GM12878 (cell line): Measurements from ENCODE around the gene USP17L17. TPM values are rescaled to one million over a fixed set of nuclear protein-coding genes. Genes with fewer than 3 reads are reported as not detected.
"Not testable (repeated sequence)": the region's sequence is repeated elsewhere in the genome, so short reads cannot be mapped to it uniquely, and the experiment has no call there.

Source experiments
- ATAC-seq: fragments of 200-7000 bp; cut with Tn5 transposase; 3 replicates; pipeline ENCODE4 v1.9.1; 2020; ENCODE audit warnings: mild to moderate bottlenecking, moderate library complexity
- BruUV-seq: library from RNA; stranded (reverse); fragments of 400-500 nt; replicated peaks from 2 replicates; lab custom pipeline; 2021; lab: Mats Ljungman, UMichigan
- CTCF ChIA-PET: fragments of 300-600 bp; sonication (Branson Sonifier 250); formaldehyde crosslinking; extraction: SDS; loops from one replicate; lab custom pipeline; 2021; ENCODE audit warnings: inconsistent platforms; lab: Yijun Ruan, JAX
- POLR2A ChIA-PET: fragments of 350-600 bp; formaldehyde crosslinking; extraction: SDS; loops from one replicate; lab custom pipeline; 2021; ENCODE audit warnings: inconsistent platforms; lab: Charles Lee
- RAD21 ChIA-PET: fragments of 300-600 bp; sonication (Branson Sonifier 250); formaldehyde crosslinking; loops from one replicate; lab custom pipeline; 2023; ENCODE audit warnings: antibody characterized with exemption; ENCODE audit not compliant: unreplicated experiment; lab: Charles Lee
- SMC1A ChIA-PET: fragments of 300-600 bp; sonication (Branson Sonifier 250); formaldehyde crosslinking; loops from one replicate; lab custom pipeline; 2023; ENCODE audit not compliant: unreplicated experiment, uncharacterized antibody; lab: Charles Lee
- DNase-seq: peaks from one replicate; pipeline ENCODE4 v3.0.0-alpha.2; 2011; ENCODE audit warnings: low read depth, low spot score
- FAIRE-seq: peaks from 3 replicates; lab custom pipeline; 2011; peaks lifted over from hg19 to GRCh38; lab: Jason Lieb, UNC
- H2AFZ ChIP-seq: 2 replicates; pipeline ENCODE4 v1.6.0; 2011; ENCODE audit warnings: low read depth, low read length, control low read depth; ENCODE audit not compliant: control insufficient read depth
- H3K27ac ChIP-seq: 2 replicates; pipeline ENCODE4 v1.5.1; 2011; ENCODE audit warnings: control low read depth; ENCODE audit not compliant: control insufficient read depth, insufficient read depth
- H3K27me3 ChIP-seq, 2 experiments: replicated peaks in 1 of 2; 2 replicates each; pipeline versions ENCODE4 v1.6.0 to v1.6.1; 2011; ENCODE audit warnings: low read length in 1 of 2; ENCODE audit not compliant: control insufficient read depth in 2 of 2, insufficient read depth in 2 of 2
- H3K36me3 ChIP-seq, 2 experiments: 2 replicates each; pipeline ENCODE4 v1.5.1; 2011; ENCODE audit warnings: low read length in 1 of 2; ENCODE audit not compliant: control insufficient read depth in 2 of 2, insufficient read depth in 2 of 2
- H3K4me1 ChIP-seq: 2 replicates; pipeline ENCODE4 v1.6.1; 2011; ENCODE audit warnings: mild to moderate bottlenecking, low read length, moderate library complexity, mixed read lengths; ENCODE audit not compliant: control insufficient read depth, insufficient read depth
- H3K4me2 ChIP-seq: 2 replicates; pipeline ENCODE4 v1.6.0; 2011; ENCODE audit warnings: control low read depth; ENCODE audit not compliant: control insufficient read depth, insufficient read depth
- H3K4me3 ChIP-seq: fragments of 200-600 bp; sonication (generic); 2 replicates; pipeline ENCODE4 v1.5.1; 2016
- H3K79me2 ChIP-seq: 2 replicates; pipeline ENCODE4 v1.6.0; 2011; ENCODE audit warnings: low read length; ENCODE audit not compliant: control insufficient read depth, insufficient read depth
- H3K9ac ChIP-seq: 2 replicates; pipeline ENCODE4 v1.8.0; 2011; ENCODE audit warnings: low read length, control low read depth, mixed read lengths; ENCODE audit not compliant: control insufficient read depth, insufficient read depth
- H3K9me3 ChIP-seq: replicated peaks from 3 replicates; pipeline ENCODE4 v1.5.1; 2011; ENCODE audit warnings: mild to moderate bottlenecking, low read length; ENCODE audit not compliant: control insufficient read depth, insufficient read depth
- H4K20me1 ChIP-seq: 2 replicates; pipeline ENCODE4 v1.6.0; 2011; ENCODE audit not compliant: control insufficient read depth, insufficient read depth
- WGBS: methylation state at CpG from one replicate; pipeline ENCODE4 v1.1.6; 2016; ENCODE audit warnings: low lambda C conversion rate; ENCODE audit not compliant: insufficient replicate concordance, insufficient coverage; ENCODE audit errors: missing lambda C conversion rate; 5-methylcytosine and 5-hydroxymethylcytosine counted together
- in situ Hi-C: fragments of 300-500 bp; cut with MboI; formaldehyde crosslinking; loops from 9 replicates; pipeline ENCODE4 v1.14.3; 2018; ENCODE audit warnings: mixed read lengths
- intact Hi-C: fragments of 100-400 bp; cut with micrococcal nuclease; formaldehyde crosslinking; loops from one replicate; pipeline ENCODE4 v1.14.2; 2022; ENCODE audit not compliant: unreplicated experiment
- polyA plus RNA-seq, 11 experiments: library from polyadenylated mRNA; depleted of rRNA in 4 of 11; unstranded in 6 of 11; stranded (reverse) in 5 of 11; fragments of >200 nt; fragmentation: Nextera tagmentation in 4 of 11; fragmentation: Illumina TruSeq in 1 of 11; extraction: Ambion mirVana in 4 of 11; extraction: Trizol in 1 of 11; gene quantifications; 1 replicate in 1 of 11; 2 replicates in 10 of 11; pipeline versions ENCODE4 v1.2.1 to v1.2.3, GENCODE V29; 2011 to 2016; ENCODE audit warnings: inconsistent platforms in 2 of 11, missing spikeins in 2 of 11, low read depth in 1 of 11
- total RNA-seq, 4 experiments: library from RNA; depleted of rRNA in 3 of 4; stranded (reverse); fragments of >200 nt in 3 of 4; fragmentation: Illumina TruSeq in 1 of 4; extraction: Trizol in 1 of 4; gene quantifications; 2 replicates each; pipeline versions ENCODE4 v1.2.1 to v1.2.3, GENCODE V29; 2013 to 2021

USP17L17 gene
- total and polyA plus RNA-seq, 10 of the 15 experiments (the other 5 are each of a cell fraction or from before 2014, with no cell fraction given), result not detected

DNA sequence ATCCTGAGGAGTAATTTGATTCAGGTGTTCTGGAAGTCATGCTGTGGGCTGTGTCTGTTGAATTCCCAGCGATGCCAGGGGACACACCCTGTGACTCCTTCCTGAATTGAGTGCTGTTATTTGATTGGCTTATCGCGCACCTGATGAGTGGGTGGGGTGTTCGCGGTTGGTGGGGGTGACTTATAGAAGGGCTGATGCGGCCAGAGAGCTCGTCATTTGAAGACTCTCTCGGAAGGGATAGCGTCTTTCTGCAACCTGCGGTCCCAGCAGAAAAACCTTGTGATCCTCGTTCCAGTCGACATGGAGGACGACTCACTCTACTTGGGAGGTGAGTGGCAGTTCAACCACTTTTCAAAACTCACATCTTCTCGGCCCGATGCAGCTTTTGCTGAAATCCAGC, 14.1 kb downstream of the USP17L17 start, which contains the start of gene USP17L20:
Gene USP17L20, plus strand, starts transcription at position 301 of the 400 bp plus-strand sequence. Its CDS starts 0 bp downstream, at position 301.
- H3K27me3 ChIP-seq, H3K79me2 ChIP-seq, in situ Hi-C loops, H3K4me3 ChIP-seq, RAD21 ChIA-PET, FAIRE-seq, H3K36me3 ChIP-seq, SMC1A ChIA-PET, H3K4me2 ChIP-seq, ATAC-seq, DNase-seq, intact Hi-C loops, CTCF ChIA-PET, H2AFZ ChIP-seq, H3K27ac ChIP-seq, H3K9me3 ChIP-seq, H3K9ac ChIP-seq, H3K4me1 ChIP-seq, H4K20me1 ChIP-seq, POLR2A ChIA-PET, BruUV-seq: not testable (repeated sequence)
- WGBS, result no CpG with 5 or more reads among the region's 15 CpGs

DNA sequence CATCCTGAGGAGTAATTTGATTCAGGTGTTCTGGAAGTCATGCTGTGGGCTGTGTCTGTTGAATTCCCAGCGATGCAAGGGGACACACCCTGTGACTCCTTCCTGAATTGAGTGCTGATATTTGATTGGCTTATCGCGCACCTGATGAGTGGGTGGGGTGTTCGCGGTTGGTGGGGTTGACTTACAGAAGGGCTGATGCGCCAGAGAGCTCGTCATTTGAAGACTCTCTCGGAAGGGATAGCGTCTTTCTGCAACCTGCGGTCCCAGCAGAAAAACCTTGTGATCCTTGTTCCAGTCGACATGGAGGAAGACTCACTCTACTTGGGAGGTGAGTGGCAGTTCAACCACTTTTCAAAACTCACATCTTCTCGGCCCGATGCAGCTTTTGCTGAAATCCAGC, 18.9 kb downstream of the USP17L17 start, which contains the start of gene USP17L21:
Gene USP17L21, plus strand, starts transcription at position 301 of the 400 bp plus-strand sequence. Its CDS starts 0 bp downstream, at position 301.
- H4K20me1 ChIP-seq, H3K4me3 ChIP-seq, H3K4me2 ChIP-seq, RAD21 ChIA-PET, H3K4me1 ChIP-seq, in situ Hi-C loops, H3K36me3 ChIP-seq, H3K27ac ChIP-seq, H3K27me3 ChIP-seq, POLR2A ChIA-PET, BruUV-seq, FAIRE-seq, H3K9ac ChIP-seq, H3K9me3 ChIP-seq, ATAC-seq, intact Hi-C loops, DNase-seq, SMC1A ChIA-PET, CTCF ChIA-PET, H3K79me2 ChIP-seq, H2AFZ ChIP-seq: not testable (repeated sequence)
- WGBS, result no CpG with 5 or more reads among the region's 13 CpGs

DNA sequence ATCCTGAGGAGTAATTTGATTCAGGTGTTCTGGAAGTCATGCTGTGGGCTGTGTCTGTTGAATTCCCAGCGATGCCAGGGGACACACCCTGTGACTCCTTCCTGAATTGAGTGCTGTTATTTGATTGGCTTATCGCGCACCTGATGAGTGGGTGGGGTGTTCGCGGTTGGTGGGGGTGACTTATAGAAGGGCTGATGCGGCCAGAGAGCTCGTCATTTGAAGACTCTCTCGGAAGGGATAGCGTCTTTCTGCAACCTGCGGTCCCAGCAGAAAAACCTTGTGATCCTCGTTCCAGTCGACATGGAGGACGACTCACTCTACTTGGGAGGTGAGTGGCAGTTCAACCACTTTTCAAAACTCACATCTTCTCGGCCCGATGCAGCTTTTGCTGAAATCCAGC, 23.6 kb downstream of the USP17L17 start, which contains the start of gene USP17L22:
Gene USP17L22, plus strand, starts transcription at position 301 of the 400 bp plus-strand sequence. Its CDS starts 0 bp downstream, at position 301.
- SMC1A ChIA-PET, H4K20me1 ChIP-seq, POLR2A ChIA-PET, H3K9me3 ChIP-seq, FAIRE-seq, intact Hi-C loops, H3K27ac ChIP-seq, BruUV-seq, ATAC-seq, H3K79me2 ChIP-seq, H3K4me3 ChIP-seq, H3K4me1 ChIP-seq, in situ Hi-C loops, H2AFZ ChIP-seq, H3K4me2 ChIP-seq, CTCF ChIA-PET, H3K9ac ChIP-seq, DNase-seq, RAD21 ChIA-PET, H3K36me3 ChIP-seq, H3K27me3 ChIP-seq: not testable (repeated sequence)
- no CpG with 5 or more reads among the region's 15 CpGs for WGBS

DNA sequence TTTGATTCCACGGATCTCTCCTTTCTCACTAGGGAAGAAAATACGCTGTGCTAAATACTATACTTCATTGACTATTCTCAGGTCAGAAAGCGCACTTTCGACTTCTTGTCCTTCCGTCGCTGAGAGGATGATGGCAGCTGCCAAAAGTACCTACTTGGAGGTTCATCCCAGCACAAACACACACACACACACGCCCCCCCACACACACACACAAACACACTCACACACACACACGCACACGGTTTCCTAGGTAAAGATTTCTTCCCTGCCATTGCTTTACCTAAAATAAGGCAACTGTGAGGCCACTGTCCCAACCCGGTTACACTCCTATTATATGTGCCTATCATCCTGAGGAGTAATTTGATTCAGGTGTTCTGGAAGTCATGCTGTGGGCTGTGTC, 28.0 kb downstream of the USP17L17 start:
- H3K79me2 ChIP-seq, H3K4me2 ChIP-seq, H3K4me3 ChIP-seq, H3K27me3 ChIP-seq, FAIRE-seq, SMC1A ChIA-PET, H3K9me3 ChIP-seq, BruUV-seq, H3K36me3 ChIP-seq, CTCF ChIA-PET, H2AFZ ChIP-seq, RAD21 ChIA-PET, ATAC-seq, H3K4me1 ChIP-seq, in situ Hi-C loops, H3K27ac ChIP-seq, H4K20me1 ChIP-seq, intact Hi-C loops, DNase-seq, POLR2A ChIA-PET, H3K9ac ChIP-seq: not testable (repeated sequence)
- WGBS, result 50% methylated on average over 7 of the region's 10 CpGs
